WERI-Rb-1 (cell line): ENCODE results near the gene PLCL1.

ENCODE experiments used
- DNase-seq: peaks from one replicate; pipeline ENCODE4 v3.0.0-alpha.2; 2020
- H3K27ac ChIP-seq: fragments of 250-450 bp; sonication (Bioruptor Pico); 2 replicates; pipeline ENCODE4 v1.5.1; 2020; ENCODE audit warnings: mild to moderate bottlenecking, moderate library complexity
- H3K27me3 ChIP-seq: fragments of 250-450 bp; sonication (Bioruptor Pico); 2 replicates; pipeline ENCODE4 v1.5.1; 2021; ENCODE audit warnings: mild to moderate bottlenecking, low read depth, moderate library complexity; ENCODE audit not compliant: insufficient read depth, severe bottlenecking
- H3K36me3 ChIP-seq: fragments of 250-450 bp; sonication (Bioruptor Pico); 2 replicates; pipeline ENCODE4 v1.5.1; 2020; ENCODE audit warnings: mild to moderate bottlenecking, moderate library complexity
- H3K4me3 ChIP-seq: 2 replicates; pipeline ENCODE4 v1.5.1; 2011; ENCODE audit warnings: low read depth, mild to moderate bottlenecking, control low read depth, low read length
- H3K9me3 ChIP-seq: fragments of 250-450 bp; sonication (Bioruptor Pico); 2 replicates; pipeline ENCODE4 v1.5.1; 2021; ENCODE audit warnings: mild to moderate bottlenecking, moderate library complexity; ENCODE audit not compliant: severe bottlenecking
- CTCF ChIP-seq: IDR thresholded peaks from 2 replicates; pipeline ENCODE4 v1.5.1; 2011; ENCODE audit warnings: low read depth, mild to moderate bottlenecking, control low read depth, inconsistent platforms, low read length

The PLCL1 gene

GRCh38 chr2:197875763-197876162 is 71.4 kb downstream of the PLCL1 start:
- no peak for DNase-seq
- Histone ChIP-seq H3K4me3 (no peak overlapping the region), H3K27me3 (no peaks in the 10 kb centered on the region), H3K9me3 (no peaks in the 10 kb centered on the region), H3K27ac (no peak overlapping the region), H3K36me3 (no peaks in the 10 kb centered on the region)
- no peak for TF ChIP-seq CTCF

GRCh38 chr2:197876524-197876923 is 72.1 kb downstream of the PLCL1 start:
- no peak for DNase-seq
- no peak overlapping the region for H3K4me3 ChIP-seq
- no peaks in the 10 kb centered on the region for H3K9me3 ChIP-seq
- H3K36me3 ChIP-seq = no peaks in the 10 kb centered on the region
- no peak overlapping the region for H3K27ac ChIP-seq
- no peak for TF ChIP-seq CTCF
- no peaks in the 10 kb centered on the region for H3K27me3 ChIP-seq

GRCh38 chr2:197877038-197877437 is 72.6 kb downstream of the PLCL1 start:
- H3K9me3 ChIP-seq = no peaks in the 10 kb centered on the region
- no peak overlapping the region for H3K27ac ChIP-seq
- H3K36me3 ChIP-seq = no peaks in the 10 kb centered on the region
- no peak for DNase-seq
- no peaks in the 10 kb centered on the region for H3K27me3 ChIP-seq
- no peak overlapping the region for H3K4me3 ChIP-seq
- no peak for TF ChIP-seq CTCF

GRCh38 chr2:197878792-197879191 is 74.4 kb downstream of the PLCL1 start:
- no peaks in the 10 kb centered on the region for H3K9me3 ChIP-seq
- TF ChIP-seq CTCF = no peak
- no peak overlapping the region for H3K27ac ChIP-seq
- H3K27me3 ChIP-seq = no peaks in the 10 kb centered on the region
- H3K4me3 ChIP-seq = no peak overlapping the region
- no peak for DNase-seq
- no peaks in the 10 kb centered on the region for H3K36me3 ChIP-seq

- no peak for TF ChIP-seq CTCF
- H3K27ac ChIP-seq = no peak overlapping the region
Measured at GRCh38 chr2:197879812-197880408, 75.5 kb downstream of the PLCL1 start.

More at GRCh38 chr2:197879812-197880408, 75.5 kb downstream of the PLCL1 start:
- H3K36me3 ChIP-seq = no peaks in the 10 kb centered on the region
- H3K27me3 ChIP-seq = no peaks in the 10 kb centered on the region
- no peak for DNase-seq
- no peaks in the 10 kb centered on the region for H3K9me3 ChIP-seq
- H3K4me3 ChIP-seq = no peak overlapping the region
